CD4-positive, alpha-beta memory T cell (primary cell): Measurements from ENCODE around the gene TRIP10. TPM values are rescaled to one million over a fixed set of nuclear protein-coding genes. Genes with fewer than 3 reads are reported as not detected.
A peak's percentile ranks its signal among the peaks of the same experiment; 100 is the strongest.

Source experiments
- CTCF ChIA-PET: fragments of 350-600 bp; sonication (Branson Sonifier 250); formaldehyde crosslinking; loops from one replicate; lab custom pipeline; 2021; ENCODE audit warnings: inconsistent platforms; ENCODE audit not compliant: partially characterized antibody; lab: Charles Lee
- POLR2A ChIA-PET: fragments of 350-600 bp; sonication (Branson Sonifier 250); formaldehyde crosslinking; loops from one replicate; lab custom pipeline; 2021; ENCODE audit not compliant: partially characterized antibody; lab: Charles Lee
- DNase-seq, 5 donors: peaks; one replicate each; pipeline versions ENCODE4 v3.0.0 to v3.0.0-alpha.2; 2020 to 2022; ENCODE audit warnings: mixed read lengths in 1 of 5
- H3K27ac ChIP-seq: one replicate; pipeline ENCODE4 v1.7.0; 2013; ENCODE audit warnings: low read depth, low read length
- H3K27me3 ChIP-seq: 2 replicates; pipeline ENCODE4 v1.7.0; 2013; ENCODE audit warnings: mild to moderate bottlenecking, low read length, moderate library complexity; ENCODE audit not compliant: insufficient read depth
- H3K36me3 ChIP-seq: 2 replicates; pipeline ENCODE4 v1.7.0; 2013; ENCODE audit warnings: mild to moderate bottlenecking, low read length, moderate library complexity; ENCODE audit not compliant: insufficient read depth
- H3K4me1 ChIP-seq: 2 replicates; pipeline ENCODE4 v1.7.0; 2013; ENCODE audit warnings: mild to moderate bottlenecking, low read length, moderate library complexity; ENCODE audit not compliant: insufficient read depth
- H3K4me3 ChIP-seq, 2 donors: one replicate each; pipeline ENCODE4 v1.7.0; 2013; ENCODE audit warnings: low read length in 2 of 2, mild to moderate bottlenecking in 1 of 2
- H3K9me3 ChIP-seq, 2 donors: one replicate each; pipeline ENCODE4 v1.7.0; 2013; ENCODE audit warnings: low read length in 2 of 2, control low read depth in 1 of 2; ENCODE audit not compliant: control insufficient read depth in 1 of 2
- H3K27ac Mint-ChIP-seq, 7 donors: one replicate each; pipeline ENCODE4 v1.8.0; 2020 to 2021; ENCODE audit warnings: mixed read lengths in 7 of 7, mild to moderate bottlenecking in 6 of 7, inconsistent platforms in 3 of 7, moderate library complexity in 3 of 7
- H3K27me3 Mint-ChIP-seq, 2 donors: one replicate each; pipeline ENCODE4 v1.8.0; 2020 to 2021; ENCODE audit warnings: mixed read lengths in 2 of 2
- H3K36me3 Mint-ChIP-seq, 2 donors: one replicate each; pipeline ENCODE4 v1.8.0; 2020 to 2021; ENCODE audit warnings: mixed read lengths in 2 of 2, inconsistent platforms in 1 of 2, mild to moderate bottlenecking in 1 of 2
- H3K4me1 Mint-ChIP-seq, 4 donors: one replicate each; pipeline ENCODE4 v1.8.0; 2020 to 2021; ENCODE audit warnings: mixed read lengths in 4 of 4, mild to moderate bottlenecking in 1 of 4
- H3K4me3 Mint-ChIP-seq, 8 donors: one replicate each; pipeline ENCODE4 v1.8.0; 2020 to 2021; ENCODE audit warnings: mixed read lengths in 8 of 8, mild to moderate bottlenecking in 7 of 8, moderate library complexity in 6 of 8, inconsistent platforms in 3 of 8
- H3K9me3 Mint-ChIP-seq, 8 donors: one replicate each; pipeline ENCODE4 v1.8.0; 2020 to 2021; ENCODE audit warnings: mixed read lengths in 8 of 8, mild to moderate bottlenecking in 5 of 8, inconsistent platforms in 3 of 8, moderate library complexity in 1 of 8
- intact Hi-C: fragments of 100-400 bp; cut with micrococcal nuclease; formaldehyde crosslinking; loops from one replicate; pipeline ENCODE4 v1.15.1; 2023
- microRNA-seq: library from miRNA; unstranded; fragments of <30 nt; microRNA quantifications from one replicate; pipeline ENCODE4 v1.2.0, GENCODE V29; 2021; ENCODE audit warnings: borderline replicate concordance, borderline number of aligned reads, borderline microRNAs expressed, mixed read lengths
- polyA plus RNA-seq, 2 donors: library from polyadenylated mRNA; unstranded; fragments of 300-500 nt; fragmentation: Illumina TruSeq; gene quantifications; one replicate each; pipeline ENCODE4 v1.2.3, GENCODE V29; 2021
- total RNA-seq, 2 experiments: library from RNA; stranded (reverse); gene quantifications; one replicate each; pipeline ENCODE4 v1.2.3, GENCODE V29; 2021

TRIP10 gene
- total and polyA plus RNA-seq, 4 experiments from 2014 or later = 1.1 to 6.5 (median 4.1) TPM

GRCh38 chr19:6800991-6801484 lies 61.6 kb downstream of the TRIP10 start:
- POLR2A ChIA-PET = interaction anchor here (0.8 to 8.4 kb wide), 20 partner anchors 10 to 275 kb away, joined by 3 to 227 read pairs (median 8); partner anchors contain the start of genes GPR108, SH2D3A and VAV1
- peaks cover 38 to 77% (median 55%) of the 10 kb centered on the region in 4 donors for H3K4me1 Mint-ChIP-seq

More at GRCh38 chr19:6800991-6801484, 61.6 kb downstream of the TRIP10 start:
- H3K27ac Mint-ChIP-seq = peak overlapping the region; percentile 93 to 99 (median 96)
- CTCF ChIA-PET = interaction anchor here (0.8 to 3.6 kb wide), 12 partner anchors 9 to 169 kb away, joined by 3 to 15 read pairs (median 4); partner anchors contain the start of gene SH2D3A
- H3K4me3 Mint-ChIP-seq = peak overlapping the region; percentile 83 to 96 (median 88)
- H3K27me3 Mint-ChIP-seq = no peaks in the 10 kb centered on the region
- intact Hi-C loops = loop anchor here (1.0 to 5.0 kb wide), 7 partner anchors 11 to 64 kb away; partner anchors contain the start of genes GPR108, SH2D3A and VAV1
- Histone ChIP-seq H3K27me3 (no peaks in the 10 kb centered on the region), H3K4me1 (peaks cover 56% of the 10 kb centered on the region), H3K36me3 (peaks cover under 1% of the 10 kb centered on the region), H3K4me3 (peak overlapping the region; percentile 45 to 72), H3K27ac (peak overlapping the region; percentile 78), H3K9me3 (no peaks in the 10 kb centered on the region)
- peaks cover 6 to 19% of the 10 kb centered on the region in 2 donors for H3K36me3 Mint-ChIP-seq
- H3K9me3 Mint-ChIP-seq = no peaks in the 10 kb centered on the region
- peak in 1 of 5 donors; percentile 46 for DNase-seq

Small RNAs within 50 kb of the gene (microRNA-seq; reads per million reads assigned to microRNA genes)
- not detected for gene MIR6791

Other genes starting within 250 kb of the TRIP10 start
- 1 to 10 TPM; 3.9 to 4.7 TPM for gene TUBB4A, start 237.4 kb upstream of the TRIP10 start, total RNA-seq
- 1 to 10 TPM; 1.5 to 1.9 TPM for gene TUBB4A, start 237.4 kb upstream of the TRIP10 start, polyA plus RNA-seq
- gene TNFSF9, start 208.7 kb upstream of the TRIP10 start, total RNA-seq = under 1 TPM; 0.64 to 0.99 TPM
- gene TNFSF9, start 208.7 kb upstream of the TRIP10 start, polyA plus RNA-seq = 1 to 10 TPM in 1 of 2 donors, under 1 TPM in 1; 0.29 to 3.3 TPM
- gene CD70, start 148.5 kb upstream of the TRIP10 start, total RNA-seq = 1 to 10 TPM; 1.9 to 3.0 TPM
- gene CD70, start 148.5 kb upstream of the TRIP10 start, polyA plus RNA-seq = 1 to 10 TPM; 1.8 to 1.9 TPM
- 10 to 100 TPM; 12.5 to 14.0 TPM for gene TNFSF14, start 69.5 kb upstream of the TRIP10 start, total RNA-seq
- 10 to 100 TPM in 1 of 2 donors, 1 to 10 TPM in 1; 3.1 to 18.9 TPM for gene TNFSF14, start 69.5 kb upstream of the TRIP10 start, polyA plus RNA-seq
- gene C3, start 19.0 kb upstream of the TRIP10 start, total RNA-seq = 1 to 10 TPM; 1.5 to 2.2 TPM
- gene C3, start 19.0 kb upstream of the TRIP10 start, polyA plus RNA-seq = not detected
- 10 to 100 TPM; 75.6 to 85.3 TPM for gene GPR108, start 2.1 kb upstream of the TRIP10 start, total RNA-seq
- gene GPR108, start 2.1 kb upstream of the TRIP10 start, polyA plus RNA-seq = 100 to 1,000 TPM in 1 of 2 donors, 10 to 100 TPM in 1; 99.2 to 183 TPM
- 10 to 100 TPM; 59.3 to 64.3 TPM for gene SH2D3A, start 27.8 kb downstream of the TRIP10 start, total RNA-seq
- 10 to 100 TPM; 26.9 to 37.9 TPM for gene SH2D3A, start 27.8 kb downstream of the TRIP10 start, polyA plus RNA-seq
- gene VAV1, start 33.0 kb downstream of the TRIP10 start, total RNA-seq = 10 to 100 TPM; 82.5 to 87.6 TPM
- gene VAV1, start 33.0 kb downstream of the TRIP10 start, polyA plus RNA-seq = 10 to 100 TPM; 16.0 to 23.9 TPM
- gene ADGRE1, start 147.9 kb downstream of the TRIP10 start, total RNA-seq = 10 to 100 TPM in 1 of 2 experiments, 1 to 10 TPM in 1; 8.5 to 10.0 TPM
- gene ADGRE1, start 147.9 kb downstream of the TRIP10 start, polyA plus RNA-seq = 10 to 100 TPM in 1 of 2 donors, 1 to 10 TPM in 1; 2.9 to 10.6 TPM